ENCODE results near the gene OSBPL9. TPM values are rescaled to one million over a fixed set of nuclear protein-coding genes. Genes with fewer than 3 reads are reported as not detected.
"Not testable (repeated sequence)": the region's sequence is repeated elsewhere in the genome, so short reads cannot be mapped to it uniquely, and the experiment has no call there.

Gene OSBPL9
- total RNA-seq, 1 experiment from 2014 or later: 112 TPM

DNA sequence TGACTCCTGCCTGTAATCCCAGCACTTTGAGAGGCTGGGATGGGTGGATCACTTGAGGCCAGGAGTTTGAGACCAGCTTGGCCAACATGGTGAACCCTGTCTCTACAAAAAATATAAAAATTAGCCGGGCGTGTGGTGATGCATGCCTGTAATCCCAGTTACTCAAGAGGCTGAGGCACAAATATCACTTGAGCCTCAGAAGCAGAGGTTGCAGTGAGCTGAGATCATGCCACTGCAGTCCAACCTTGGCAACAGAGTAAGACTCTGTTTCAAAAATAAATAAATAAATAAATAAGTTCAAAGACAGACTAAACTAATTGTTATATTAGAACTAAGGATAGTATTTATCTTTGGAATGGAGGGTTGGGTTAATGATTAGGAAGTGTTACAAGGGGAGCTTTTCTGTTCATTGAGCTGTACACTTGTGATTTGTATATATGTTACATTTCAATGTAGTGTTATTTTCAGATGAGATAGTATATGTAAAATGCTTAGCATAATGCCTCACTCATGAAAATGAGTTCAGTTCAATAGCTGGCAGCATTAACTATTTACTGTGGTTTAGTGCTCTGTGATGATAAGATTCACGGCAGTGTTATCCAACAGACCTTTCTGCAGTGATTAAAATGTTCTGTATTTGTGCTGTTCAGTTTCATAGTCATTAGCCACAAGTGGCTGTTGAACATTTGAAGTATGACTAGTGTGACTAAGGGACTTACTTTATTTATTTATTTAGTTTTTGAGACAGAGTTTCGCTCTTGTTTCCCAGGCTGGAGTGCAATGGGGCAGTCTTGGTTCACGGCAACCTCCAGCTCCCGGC, 47.7 kb downstream of the OSBPL9 start:
- DNase-seq (ENCODE audit: low spot score): peak; percentile 50

DNA sequence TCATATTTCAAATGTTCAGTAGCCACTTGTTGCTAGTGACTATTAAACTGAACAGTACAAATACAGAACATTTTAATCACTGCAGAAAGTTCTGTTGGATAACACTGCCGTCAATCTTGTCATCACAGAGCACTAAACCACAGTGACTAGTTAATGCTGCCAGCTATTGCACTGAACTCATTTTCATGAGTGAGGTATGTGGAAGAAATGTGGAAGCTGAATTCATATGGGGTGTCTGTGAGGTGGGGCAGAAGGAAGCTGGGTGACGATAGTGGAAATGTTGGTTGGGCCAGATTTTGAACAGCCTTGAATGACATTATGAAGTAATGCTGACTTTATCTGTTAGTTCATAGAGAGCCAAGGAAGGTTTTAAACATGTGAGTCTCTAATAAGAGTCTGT, 49.6 kb downstream of the OSBPL9 start:
- no peak for DNase-seq (ENCODE audit: low spot score)

DNA sequence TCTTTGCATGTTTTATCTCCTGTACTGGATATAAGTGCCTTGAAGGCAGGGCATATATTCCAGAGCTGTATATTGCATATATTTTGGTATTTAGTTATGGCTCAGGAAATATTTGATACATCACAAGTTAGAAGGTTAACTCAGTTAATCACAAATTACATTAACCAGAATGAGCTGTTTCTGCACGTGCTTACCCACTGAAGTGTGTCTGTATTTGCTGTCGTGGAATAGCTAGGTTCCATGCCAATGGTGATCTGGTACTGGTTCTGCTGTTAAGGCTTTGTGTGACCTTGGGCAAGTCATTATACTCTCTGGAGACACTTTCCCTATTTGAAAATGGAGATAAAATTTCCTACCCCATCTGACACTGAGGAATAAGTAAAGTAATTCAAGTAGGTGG, 50.7 kb downstream of the OSBPL9 start:
- DNase-seq (ENCODE audit: low spot score): no peak

DNA sequence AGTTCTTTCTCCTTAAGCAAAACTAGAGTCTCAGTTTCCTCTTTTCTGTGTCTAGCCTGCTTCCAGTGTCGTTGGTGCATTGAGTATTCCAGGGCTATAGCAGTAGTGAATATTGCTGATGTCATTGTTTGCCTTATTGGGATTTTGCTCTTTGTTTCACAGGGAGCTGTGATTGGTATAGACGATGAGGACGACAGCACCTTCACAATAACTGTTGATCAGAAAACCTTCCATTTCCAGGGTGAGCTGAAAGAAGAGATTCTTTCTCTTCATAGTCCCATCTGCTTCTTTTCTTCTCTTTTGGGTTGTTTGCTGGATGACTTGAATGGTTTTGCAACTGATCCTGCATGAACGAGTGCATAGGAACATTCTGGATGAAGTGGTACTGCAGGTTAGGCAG, 52.4 kb downstream of the OSBPL9 start:
- no peak for DNase-seq (ENCODE audit: low spot score)

DNA sequence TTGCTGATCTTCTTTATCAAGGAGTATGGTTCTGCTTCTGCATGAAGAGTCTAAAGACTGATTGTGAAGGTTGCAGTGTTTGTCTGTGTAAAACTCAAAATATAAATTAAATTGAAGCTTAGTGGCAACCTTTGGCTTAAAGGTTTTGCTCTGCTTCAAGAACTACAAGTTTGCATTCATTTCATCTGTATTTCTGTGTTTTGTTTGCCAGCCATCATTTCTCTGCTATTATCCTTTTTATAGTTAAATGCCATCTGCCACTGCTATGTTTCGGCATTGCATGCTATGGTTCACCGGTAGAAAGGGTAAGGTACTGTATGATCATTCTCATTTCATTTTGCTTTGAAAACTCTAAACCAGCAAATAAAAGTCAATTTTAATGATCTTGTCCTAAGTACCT, 52.9 kb downstream of the OSBPL9 start:
- DNase-seq (ENCODE audit: low spot score): no peak

DNA sequence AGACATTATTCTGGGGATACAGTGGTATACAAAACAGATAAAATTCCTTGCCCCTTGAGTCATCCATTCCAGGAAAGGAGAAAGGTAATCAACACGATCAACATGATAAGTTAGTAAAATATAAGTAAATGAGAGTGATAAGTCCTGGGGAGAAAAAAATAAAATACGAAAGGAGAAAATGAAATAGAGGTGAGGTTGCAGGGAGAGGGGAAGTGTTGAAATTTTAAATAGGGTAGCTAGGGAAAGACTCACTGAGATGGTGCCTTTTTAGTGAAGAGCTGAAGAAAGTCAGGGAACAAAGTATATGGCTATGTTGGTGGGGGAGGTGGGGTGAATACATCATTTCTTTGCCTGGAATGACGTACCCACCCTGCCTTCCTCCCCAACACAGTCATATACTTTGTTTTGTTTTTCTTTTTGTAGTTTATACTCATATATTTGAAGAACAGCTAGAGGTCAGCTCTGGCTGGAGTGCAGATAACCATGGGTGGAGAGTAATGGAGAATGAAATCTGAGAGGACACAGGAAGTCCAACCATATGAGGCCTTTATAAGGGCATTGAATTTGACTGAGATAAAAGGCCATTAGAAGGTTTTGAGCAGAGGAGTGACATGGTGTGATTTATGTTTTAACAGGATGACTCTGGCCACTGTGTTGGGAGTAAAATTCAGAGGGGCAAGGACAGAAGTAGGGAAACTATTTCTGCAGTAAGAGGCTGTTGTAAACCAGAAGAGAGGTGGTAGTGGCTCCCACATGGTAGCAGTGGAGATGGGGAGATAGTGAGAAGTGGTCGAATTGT, 54.8 kb downstream of the OSBPL9 start:
- peak; percentile 75 for DNase-seq (ENCODE audit: low spot score)

DNA sequence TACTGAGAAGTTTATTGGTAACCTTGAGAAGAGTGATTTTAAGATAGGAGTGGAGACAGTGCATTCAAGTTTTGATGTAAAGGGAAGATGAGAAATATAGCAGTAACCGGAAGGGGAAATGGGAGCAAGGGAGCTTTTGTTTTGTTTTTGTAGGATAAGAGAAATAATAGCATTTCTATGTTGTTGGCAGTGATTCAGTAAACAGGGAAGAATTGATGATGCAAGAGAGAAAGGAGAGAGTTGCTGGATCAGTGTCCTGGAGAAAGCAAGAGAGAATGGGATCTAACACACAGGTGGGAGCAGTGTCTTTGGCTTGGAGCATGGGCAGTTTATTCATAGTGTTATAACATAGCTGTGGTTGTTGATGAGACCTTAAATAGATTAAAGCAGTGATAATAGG, 56.4 kb downstream of the OSBPL9 start:
- no peak for DNase-seq (ENCODE audit: low spot score)

DNA sequence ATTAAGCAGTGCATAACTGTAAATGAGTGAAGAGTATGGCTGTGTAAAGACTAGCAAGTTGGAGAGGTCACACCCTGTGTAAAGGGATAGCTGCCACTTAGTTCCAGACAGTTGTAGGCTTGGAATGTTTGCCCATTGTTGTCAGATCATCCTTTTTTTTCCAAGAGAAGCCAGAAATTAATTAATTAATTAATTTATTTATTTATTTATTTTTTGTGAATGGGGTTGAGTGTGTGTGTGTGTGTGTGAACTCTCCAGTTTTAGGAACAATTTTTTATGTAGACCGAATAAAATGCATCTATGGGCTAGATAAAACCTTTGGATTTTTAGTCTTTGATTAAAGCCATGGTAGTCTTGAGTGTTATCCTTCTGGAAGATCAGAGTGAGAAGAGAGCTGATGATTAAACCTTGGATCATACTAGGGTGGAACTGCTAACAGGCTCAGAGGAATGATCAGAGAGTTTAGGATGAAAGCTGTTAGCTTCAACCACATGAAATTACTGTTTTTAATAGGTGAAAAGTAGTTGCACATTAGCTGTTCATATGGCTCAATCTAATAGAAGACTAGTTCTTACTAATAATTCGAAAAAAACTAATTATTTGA, 58.4 kb downstream of the OSBPL9 start:
- DNase-seq (ENCODE audit: low spot score): no peak

DNA sequence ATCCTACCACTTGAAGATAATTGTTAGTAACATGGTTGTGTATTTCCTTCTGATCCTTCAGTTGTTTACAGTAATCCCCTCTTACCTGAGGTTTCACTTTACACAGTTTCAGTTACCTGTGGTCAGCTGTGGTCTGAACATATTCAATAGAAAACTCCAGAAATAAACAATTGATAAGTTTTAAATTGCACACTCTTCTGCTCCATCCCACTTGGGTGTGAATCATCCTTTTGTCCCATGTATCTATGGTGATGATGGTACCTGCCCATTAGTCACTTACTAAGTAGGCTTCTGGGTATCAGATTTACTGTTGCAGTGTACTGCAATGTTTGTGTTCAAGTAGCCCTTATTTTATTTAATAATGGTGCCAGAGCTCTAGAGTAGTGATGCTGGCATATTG, 62.5 kb downstream of the OSBPL9 start:
- DNase-seq (ENCODE audit: low spot score): no peak

DNA sequence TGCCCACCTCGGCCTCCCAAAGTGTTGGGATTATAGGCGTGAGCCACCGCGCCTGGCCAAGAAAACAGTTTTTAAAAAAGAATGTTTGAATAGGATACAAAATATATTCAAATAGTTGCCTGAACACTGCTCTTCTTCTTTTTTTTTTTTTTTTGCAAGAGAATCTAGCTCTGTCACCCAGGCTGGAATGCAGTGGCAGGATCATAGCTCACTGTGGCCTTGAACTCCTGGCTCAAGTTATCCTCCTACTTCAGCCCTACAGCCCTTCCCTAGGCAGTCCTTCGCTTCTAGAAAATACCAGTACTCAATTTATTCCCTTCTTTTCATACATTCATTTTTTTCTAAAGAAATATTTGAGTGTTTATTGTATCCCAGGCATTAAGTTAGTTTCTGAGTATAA, 67.9 kb downstream of the OSBPL9 start:
- no peak for DNase-seq (ENCODE audit: low spot score)

DNA sequence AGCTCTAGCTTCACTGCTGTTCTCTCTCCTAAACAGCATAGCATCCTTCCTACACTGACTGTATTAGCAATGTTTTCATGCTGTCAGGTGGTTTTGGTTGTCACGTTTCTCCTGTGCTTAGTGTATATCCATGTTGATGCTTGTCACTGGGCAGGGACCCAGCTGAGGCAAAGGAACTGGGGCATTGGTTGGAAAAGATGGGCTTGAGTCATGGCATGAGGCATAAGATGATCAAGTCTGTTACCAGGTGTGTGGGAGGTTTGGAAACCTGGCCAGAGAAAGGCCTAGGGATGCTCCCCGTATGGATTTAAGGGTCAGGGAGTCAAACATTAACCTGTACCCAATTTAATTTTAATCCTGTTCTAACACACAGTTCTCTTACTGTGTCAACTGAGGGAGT, 69.6 kb downstream of the OSBPL9 start:
- DNase-seq (ENCODE audit: low spot score): no peak

DNA sequence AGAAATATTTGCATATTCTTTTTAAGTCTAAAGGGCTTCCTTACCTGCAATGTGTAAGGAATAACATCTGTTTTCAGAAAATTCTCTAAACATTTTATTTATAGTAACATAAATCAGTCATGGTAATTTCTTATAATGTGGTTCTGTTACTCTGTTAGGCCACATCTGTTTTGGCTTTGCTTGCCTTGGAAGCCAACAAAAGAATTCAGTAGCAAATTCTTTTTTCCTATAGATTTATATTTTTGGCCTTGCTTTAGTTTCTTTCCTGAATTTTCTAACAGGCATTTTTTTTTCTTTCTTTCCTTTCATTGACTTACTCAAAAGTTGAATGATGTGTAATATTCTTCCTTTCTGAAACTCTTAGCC, 72.2 kb downstream of the OSBPL9 start:
- DNase-seq (ENCODE audit: low spot score): no peak

DNA sequence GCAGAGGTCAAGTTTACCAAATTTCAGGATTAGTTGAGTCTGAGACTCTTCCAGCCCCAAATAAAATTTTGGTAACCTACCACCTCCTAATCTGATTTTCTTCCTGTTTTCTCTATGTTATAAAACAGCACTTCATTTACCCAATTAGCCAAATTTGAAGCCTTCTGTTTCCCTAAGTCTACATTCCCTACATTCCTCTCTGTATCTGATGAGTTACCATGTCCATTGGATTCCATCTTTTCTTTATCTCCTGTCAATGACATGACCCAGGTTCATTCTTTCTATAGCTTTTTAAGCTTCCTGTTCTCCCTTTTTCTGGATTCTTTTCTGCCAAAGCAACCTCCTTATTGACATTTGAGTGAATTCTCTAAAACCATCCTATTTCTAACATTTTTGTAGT, 72.8 kb downstream of the OSBPL9 start:
- no peak for DNase-seq (ENCODE audit: low spot score)

DNA sequence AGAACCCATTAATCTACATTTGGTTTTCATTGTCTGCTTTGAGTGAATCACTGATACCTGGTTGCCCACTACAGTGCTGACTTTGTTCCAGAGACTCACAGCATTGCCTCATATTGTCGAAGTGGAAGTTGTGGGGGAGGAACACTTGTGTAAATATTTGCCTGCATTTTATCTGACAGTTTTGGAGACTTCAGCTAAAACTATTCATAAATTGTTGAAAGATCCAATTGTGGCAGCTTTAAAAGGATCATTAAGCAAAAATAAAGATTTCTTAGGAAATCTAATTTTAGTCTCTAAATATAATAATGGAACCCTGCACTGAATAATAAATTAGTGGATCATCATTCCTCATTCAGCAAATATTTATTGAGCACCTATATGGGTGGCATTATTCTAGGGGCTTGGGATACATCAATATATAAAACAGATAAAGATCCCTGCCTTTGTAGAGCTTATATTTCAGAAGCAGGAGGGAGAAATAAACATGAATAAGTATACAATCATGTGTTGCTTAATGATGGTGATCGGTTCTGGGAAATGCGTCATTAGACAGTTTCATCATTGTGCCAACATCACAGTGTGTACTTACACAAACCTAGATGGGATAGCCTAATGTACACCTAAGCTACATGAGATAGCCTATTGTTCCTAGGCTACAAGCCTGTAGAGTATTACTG, 73.5 kb downstream of the OSBPL9 start:
- DNase-seq (ENCODE audit: low spot score): peak; percentile 51

DNA sequence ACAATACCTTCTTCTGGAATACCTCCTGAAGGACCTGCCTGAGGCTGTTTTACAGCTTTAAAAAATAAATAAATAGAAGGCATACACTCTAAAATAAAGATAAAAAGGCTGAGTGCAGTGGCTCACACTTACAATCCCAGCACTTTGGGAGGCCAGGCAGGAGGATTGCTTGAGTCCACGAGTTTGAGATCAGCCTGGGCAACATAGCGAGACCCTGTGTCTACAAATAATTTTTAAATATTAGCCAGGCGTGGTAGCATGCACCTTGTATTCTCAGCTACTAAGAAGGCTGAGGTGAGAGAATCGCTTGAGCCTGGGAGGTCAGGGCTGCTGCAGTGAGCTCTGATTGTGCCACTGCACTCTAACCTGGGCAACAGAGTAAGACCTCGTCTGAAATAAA, 75.0 kb downstream of the OSBPL9 start:
- no peak for DNase-seq (ENCODE audit: low spot score)

DNA sequence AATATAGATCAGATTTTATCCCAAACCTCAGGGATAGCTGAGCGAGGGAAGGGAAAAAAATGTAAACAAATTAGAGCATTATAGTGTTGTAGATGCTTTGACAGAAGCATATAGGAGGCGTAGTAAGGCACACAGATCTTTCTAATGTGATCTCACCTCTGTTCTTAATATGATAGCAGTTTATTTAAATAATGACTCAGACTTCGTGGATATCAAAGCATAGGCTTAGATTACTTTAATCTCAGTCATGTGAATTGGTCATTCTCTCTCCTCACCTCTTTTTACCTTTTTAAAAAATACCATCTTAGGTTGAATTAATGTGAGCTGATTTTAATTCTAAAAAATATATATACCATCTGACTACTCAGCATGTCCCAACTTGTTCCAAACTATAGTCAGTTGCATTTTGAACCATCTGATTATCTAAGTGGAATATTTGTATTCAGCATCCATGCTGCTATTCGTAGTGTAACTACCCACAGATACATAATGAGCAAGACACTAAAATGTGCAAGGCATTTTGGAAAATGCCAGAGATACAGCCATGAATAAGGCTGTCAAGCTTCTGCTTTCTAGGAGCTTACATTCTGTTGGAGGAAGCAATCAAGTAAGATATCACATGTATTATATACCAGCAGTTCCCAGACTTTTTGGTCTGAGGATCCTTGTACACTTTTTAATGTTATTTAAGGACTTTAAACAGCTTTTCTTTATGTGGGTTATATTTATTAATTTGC, 76.7 kb downstream of the OSBPL9 start:
- no peak for DNase-seq (ENCODE audit: low spot score)

DNA sequence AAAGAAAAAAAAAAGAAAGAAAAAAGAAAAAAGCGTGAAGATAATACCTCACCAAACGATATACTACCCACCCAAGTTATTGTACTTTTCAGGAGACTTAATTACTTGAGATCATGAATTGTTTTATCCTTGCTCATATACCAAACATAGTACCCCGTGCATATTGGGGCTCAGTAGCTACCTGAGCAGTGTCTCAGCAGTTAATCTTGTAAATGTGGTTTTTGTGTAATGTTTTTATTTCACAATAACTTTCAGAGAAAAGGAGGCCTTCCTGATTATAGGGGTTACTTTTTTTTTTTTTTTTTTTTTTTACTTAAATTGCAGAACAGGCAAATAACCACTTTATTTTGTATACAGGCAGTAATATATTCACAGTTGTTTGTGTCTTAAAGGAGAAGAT, 80.3 kb downstream of the OSBPL9 start:
- no peak for DNase-seq (ENCODE audit: low spot score)

DNA sequence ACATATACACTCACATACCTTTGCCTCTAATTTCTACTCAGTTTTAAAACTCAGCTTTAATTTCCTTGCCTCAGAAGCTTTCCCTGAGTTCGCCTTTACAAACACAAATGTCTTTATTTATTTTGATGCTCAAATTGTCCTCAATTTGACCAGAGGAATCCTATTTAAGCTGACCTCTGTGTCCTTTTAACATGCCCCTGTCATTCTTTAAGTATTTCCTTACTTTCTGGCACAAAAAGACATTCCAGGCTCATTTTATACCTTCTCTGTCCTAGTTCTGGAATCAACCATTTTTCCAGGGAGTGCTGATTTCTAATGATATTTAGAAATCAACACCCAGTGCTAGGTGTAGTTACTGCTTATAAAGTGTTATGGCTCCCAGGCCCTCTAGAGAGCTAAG, 82.5 kb downstream of the OSBPL9 start:
- DNase-seq (ENCODE audit: low spot score): no peak

DNA sequence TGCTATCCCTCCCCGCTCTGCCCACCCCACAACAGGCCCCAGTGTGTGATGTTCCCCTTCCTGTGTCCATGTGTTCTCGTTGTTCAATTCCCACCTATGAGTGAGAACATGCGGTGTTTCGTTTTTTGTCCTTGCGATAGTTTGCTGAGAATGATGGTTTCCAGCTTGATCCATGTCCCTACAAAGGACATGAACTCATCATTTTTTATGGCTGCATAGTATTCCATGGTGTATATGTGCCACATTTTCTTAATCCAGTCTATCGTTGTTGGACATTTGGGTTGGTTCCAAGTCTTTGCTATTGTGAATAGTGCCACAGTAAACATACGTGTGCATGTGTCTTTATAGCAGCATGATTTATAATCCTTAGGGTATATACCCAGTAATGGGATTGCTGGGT, 84.9 kb downstream of the OSBPL9 start:
- DNase-seq (ENCODE audit: low spot score): not testable (repeated sequence)

DNA sequence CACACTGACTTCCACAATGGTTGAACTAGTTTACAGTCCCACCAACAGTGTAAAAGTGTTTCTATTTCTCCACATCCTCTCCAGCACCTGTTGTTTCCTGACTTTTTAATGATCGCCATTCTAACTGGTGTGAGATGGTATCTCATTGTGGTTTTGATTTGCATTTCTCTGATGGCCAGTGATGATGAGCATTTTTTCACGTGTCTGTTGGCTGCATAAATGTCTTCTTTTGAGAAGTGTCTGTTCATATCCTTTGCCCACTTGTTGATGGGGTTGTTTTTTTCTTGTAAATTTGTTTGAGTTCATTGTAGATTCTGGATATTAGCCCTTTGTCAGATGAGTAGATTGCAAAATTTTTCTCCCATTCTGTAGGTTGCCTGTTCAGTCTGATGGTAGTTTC, 85.3 kb downstream of the OSBPL9 start:
- not testable (repeated sequence) for DNase-seq (ENCODE audit: low spot score)

DNA sequence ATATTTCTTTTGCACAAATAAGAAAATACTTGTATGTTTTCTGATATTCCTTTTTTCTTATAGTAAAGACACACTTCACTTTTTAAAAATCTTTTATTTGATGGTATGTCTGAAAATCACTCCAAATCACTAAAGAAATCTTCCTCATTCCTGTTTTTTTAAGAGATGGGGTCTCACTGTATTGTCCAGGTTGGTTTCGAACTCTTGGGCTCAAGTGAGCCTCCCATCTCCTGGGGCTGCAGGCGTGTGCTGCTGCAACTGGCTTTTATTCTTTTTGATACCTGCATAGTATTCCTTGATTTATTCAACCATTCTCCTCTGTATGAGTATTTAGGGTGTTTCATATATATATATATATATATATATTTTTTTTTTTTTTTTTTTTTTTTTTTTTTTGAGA, 88.1 kb downstream of the OSBPL9 start:
- DNase-seq (ENCODE audit: low spot score): no peak

Data from H4 (cell line).